NAMALWA (cell line): ENCODE data around the gene MAGEB17.
"Not testable (repeated sequence)": the region's sequence is repeated elsewhere in the genome, so short reads cannot be mapped to it uniquely, and the experiment has no call there.

Experiments used
- DNase-seq: peaks from one replicate; pipeline ENCODE4 v3.0.0-alpha.2; 2015; ENCODE audit warnings: low spot score

MAGEB17 gene

GRCh38 chrX:16167181-16167580 is at the start of gene MAGEB17:
Gene MAGEB17, plus strand, starts transcription at chrX:16167481. Its CDS starts 2,902 bp downstream, at chrX:16170383.
- DNase-seq: no peak

GRCh38 chrX:16119353-16120220 is 47.7 kb upstream of the MAGEB17 start:
- peak; percentile 68 for DNase-seq

- DNase-seq: no peak
Measured at GRCh38 chrX:16120431-16120830, 46.9 kb upstream of the MAGEB17 start.

- peak; percentile 85 for DNase-seq
Measured at GRCh38 chrX:16123222-16123786, 44.0 kb upstream of the MAGEB17 start, which contains the start of gene GRPR. Gene GRPR, plus strand, starts transcription at chrX:16123565. Its CDS starts 389 bp downstream, at chrX:16123954.

GRCh38 chrX:16124201-16124600 is 43.1 kb upstream of the MAGEB17 start:
- DNase-seq: no peak

- DNase-seq: no peak
Measured at GRCh38 chrX:16125520-16126149, 41.6 kb upstream of the MAGEB17 start.

GRCh38 chrX:16130707-16131106 is 36.6 kb upstream of the MAGEB17 start:
- no peak for DNase-seq

GRCh38 chrX:16134936-16135335 is 32.3 kb upstream of the MAGEB17 start:
- no peak for DNase-seq

GRCh38 chrX:16136080-16136479 is 31.2 kb upstream of the MAGEB17 start:
- no peak for DNase-seq

- peak; percentile 4 for DNase-seq
Measured at GRCh38 chrX:16137416-16138107, 29.7 kb upstream of the MAGEB17 start.

GRCh38 chrX:16138108-16138427 is 29.2 kb upstream of the MAGEB17 start:
- DNase-seq: peak; percentile 31

- DNase-seq: no peak
Measured at GRCh38 chrX:16140448-16140847, 26.8 kb upstream of the MAGEB17 start.

- DNase-seq: no peak
Measured at GRCh38 chrX:16140983-16141382, 26.3 kb upstream of the MAGEB17 start.

GRCh38 chrX:16141422-16142245 is 25.6 kb upstream of the MAGEB17 start:
- no peak for DNase-seq

- DNase-seq: no peak
Measured at GRCh38 chrX:16142246-16142558, 25.1 kb upstream of the MAGEB17 start.

- DNase-seq: no peak
Measured at GRCh38 chrX:16143968-16144367, 23.3 kb upstream of the MAGEB17 start.

GRCh38 chrX:16144420-16144819 is 22.9 kb upstream of the MAGEB17 start:
- no peak for DNase-seq

- DNase-seq: not testable (repeated sequence)
Measured at GRCh38 chrX:16145093-16145492, 22.2 kb upstream of the MAGEB17 start.

- DNase-seq: no peak
Measured at GRCh38 chrX:16145656-16146055, 21.6 kb upstream of the MAGEB17 start.

- no peak for DNase-seq
Measured at GRCh38 chrX:16148896-16149295, 18.4 kb upstream of the MAGEB17 start.

GRCh38 chrX:16155581-16156096 is 11.6 kb upstream of the MAGEB17 start:
- no peak for DNase-seq
